ENCODE measurements around the gene PPP1R11. TPM values are rescaled to one million over a fixed set of nuclear protein-coding genes. Genes with fewer than 3 reads are reported as not detected.

PPP1R11 gene
- total and polyA plus RNA-seq, 2 of the 13 experiments (the other 11 are each of a cell fraction or from before 2014, with no cell fraction given) = 32.1 to 58.9 TPM

- TF ChIP-seq ZNF770 (CRISPR knock-in tag; IDR thresholded peaks at IDR 0.05) (peak; percentile 36; the same call in 1 of the 2 replicates), TEAD2 (CRISPR knock-in tag; IDR thresholded peaks at IDR 0.05) (peak; percentile 72; the same call in 1 of the 2 replicates), PRDM4 (CRISPR knock-in tag; IDR thresholded peaks at IDR 0.05; ENCODE audit: borderline replicate concordance) (no peak; the same call in 1 of the 2 replicates), ZNF468 (CRISPR knock-in tag; IDR thresholded peaks at IDR 0.05) (no peak), ZNF296 (CRISPR knock-in tag; conservative IDR thresholded peaks at IDR 0.05) (peak; percentile 9; the same call in 1 of the 2 replicates), TRAFD1 (CRISPR knock-in tag; IDR thresholded peaks at IDR 0.05; ENCODE audit: borderline replicate concordance) (peak; percentile 97), ZNF207 (IDR thresholded peaks at IDR 0.05; ENCODE audit: borderline replicate concordance) (no peak), ZNF335 (CRISPR knock-in tag; IDR thresholded peaks at IDR 0.05) (peak; percentile 93), MYC (CRISPR knock-in tag; IDR thresholded peaks at IDR 0.05; ENCODE audit: borderline replicate concordance) (peak; percentile 85), ZNF260 (CRISPR knock-in tag; IDR thresholded peaks at IDR 0.05; ENCODE audit: borderline replicate concordance, low read depth) (no peak), ZNF691 (CRISPR knock-in tag; IDR thresholded peaks at IDR 0.05; ENCODE audit: borderline replicate concordance, low read depth) (peak; percentile 34; the same call in 1 of the 2 replicates), GFI1 (CRISPR knock-in tag; IDR thresholded peaks at IDR 0.05; ENCODE audit: borderline replicate concordance) (peak; percentile 67; the same call in 1 of the 2 replicates), ZSCAN25 (CRISPR knock-in tag; IDR thresholded peaks at IDR 0.05) (peak; percentile 63), ZNF101 (CRISPR knock-in tag; IDR thresholded peaks at IDR 0.05; ENCODE audit: borderline replicate concordance, low read depth) (no peak), KMT2A (CRISPR knock-in tag; IDR thresholded peaks at IDR 0.05) (peak; percentile 99), FOXO4 (CRISPR knock-in tag; conservative IDR thresholded peaks at IDR 0.05) (no peak), ZNF143 (CRISPR knock-in tag; IDR thresholded peaks at IDR 0.05) (peak; percentile 62), ZNF367 (CRISPR knock-in tag; IDR thresholded peaks at IDR 0.05; ENCODE audit: borderline replicate concordance) (0 out of 2 replicates have a peak, but pooled peaks have one; percentile 72), ZFYVE20 (CRISPR knock-in tag; IDR thresholded peaks at IDR 0.05; ENCODE audit: borderline replicate concordance, low read depth) (peak; percentile 81; the same call in 1 of the 2 replicates)
These were observed 5.7 kb upstream of the PPP1R11 start, which contains the start of gene POLR1H (continued) for GRCh38 chr6:30061092-30061857.
